ENCODE measurements around the gene CENATAC. TPM values are rescaled to one million over a fixed set of nuclear protein-coding genes. Genes with fewer than 3 reads are reported as not detected.
"Not testable (repeated sequence)": the region's sequence is repeated elsewhere in the genome, so short reads cannot be mapped to it uniquely, and the experiment has no call there.

The CENATAC gene
- total RNA-seq, 4 donors from 2014 or later: 45.2 to 128 (median 56.4) TPM

- Histone ChIP-seq H3K27ac (no peak overlapping the region), H3K36me3 (peaks cover 39 to 44% of the 10 kb centered on the region in 2 donors), H3K4me3 (replicated peaks in 1 of 3) (no peak overlapping the region), H3K4me1 (peaks cover 7 to 13% of the 10 kb centered on the region in 2 donors), H3K27me3 (no peaks in the 10 kb centered on the region), H3K9me3 (no peaks in the 10 kb centered on the region)
- WGBS, 2 donors: 86 to 88% methylated on average over 3 of the region's 3 CpGs
- intact Hi-C loops (cut with DNase I): no loop called here
- no peak for DNase-seq
- TF ChIP-seq CTCF (IDR thresholded peaks at IDR 0.05) (no peak), POLR2A (IDR thresholded peaks at IDR 0.05) (no peak)
Observed at GRCh38 chr11:119012629-119013170, 14.8 kb downstream of the CENATAC start.

GRCh38 chr11:119014209-119014924, 16.4 kb downstream of the CENATAC start:
- peaks cover 9 to 14% of the 10 kb centered on the region in 2 donors for H3K4me1 ChIP-seq
- no peak overlapping the region for H3K27ac ChIP-seq
- DNase-seq: no peak
- intact Hi-C loops (cut with DNase I): no loop called here
- H3K36me3 ChIP-seq: peaks cover 38 to 42% of the 10 kb centered on the region in 2 donors
- TF ChIP-seq POLR2A (IDR thresholded peaks at IDR 0.05) (no peak), CTCF (IDR thresholded peaks at IDR 0.05) (no peak)
- no peak overlapping the region for H3K4me3 ChIP-seq (replicated peaks in 1 of 3)
- H3K27me3 ChIP-seq: no peaks in the 10 kb centered on the region
- H3K9me3 ChIP-seq: no peaks in the 10 kb centered on the region
- 94 to 96% methylated on average over 17 of the region's 17 CpGs for WGBS, 2 donors

- DNase-seq: no peak
- no peaks in the 10 kb centered on the region for H3K9me3 ChIP-seq
- H3K4me3 ChIP-seq (replicated peaks in 1 of 3): no peak overlapping the region
- 69 to 74% methylated on average over 8 of the region's 8 CpGs for WGBS, 2 donors
- peaks cover 38 to 42% of the 10 kb centered on the region in 2 donors for H3K36me3 ChIP-seq
- intact Hi-C loops (cut with DNase I): no loop called here
- no peaks in the 10 kb centered on the region for H3K27me3 ChIP-seq
- no peak for TF ChIP-seq CTCF (IDR thresholded peaks at IDR 0.05)
- no peak for TF ChIP-seq POLR2A (IDR thresholded peaks at IDR 0.05)
- H3K27ac ChIP-seq: no peak overlapping the region
- peaks cover 16 to 22% of the 10 kb centered on the region in 2 donors for H3K4me1 ChIP-seq
Observed at GRCh38 chr11:119015054-119015611, 17.2 kb downstream of the CENATAC start.

- DNase-seq: no peak
- intact Hi-C loops (cut with DNase I): no loop called here
- Histone ChIP-seq H3K27ac (no peak overlapping the region), H3K27me3 (no peaks in the 10 kb centered on the region), H3K9me3 (no peaks in the 10 kb centered on the region), H3K4me3 (replicated peaks in 1 of 3) (no peak overlapping the region), H3K36me3 (peaks cover 30 to 38% of the 10 kb centered on the region in 2 donors), H3K4me1 (peaks cover 17 to 25% of the 10 kb centered on the region in 2 donors)
- 79 to 81% methylated on average over 14 of the region's 14 CpGs for WGBS, 2 donors
- TF ChIP-seq CTCF (IDR thresholded peaks at IDR 0.05) (no peak), POLR2A (IDR thresholded peaks at IDR 0.05) (no peak)
Observed at GRCh38 chr11:119016216-119017009, 18.5 kb downstream of the CENATAC start.

- intact Hi-C loops (cut with DNase I); H3K9me3 ChIP-seq; DNase-seq; H3K27me3 ChIP-seq: not testable (repeated sequence)
- H3K36me3 ChIP-seq: peaks cover 37 to 39% of the 10 kb centered on the region in 2 donors
- H3K27ac ChIP-seq: peak overlapping the region; percentile 87 to 95 (median 95)
- peaks cover 17 to 25% of the 10 kb centered on the region in 2 donors for H3K4me1 ChIP-seq
- WGBS, 2 donors: 3% methylated on average over 10 of the region's 10 CpGs
- H3K4me3 ChIP-seq (replicated peaks in 1 of 3): peak overlapping the region; percentile 65 to 97 (median 93)
Observed at GRCh38 chr11:119017377-119017776, 19.4 kb downstream of the CENATAC start.

Measured in thyroid gland (tissue), 4 donors.